HepG2 (cell line): ENCODE results near the gene ZNF396. TPM values are rescaled to one million over a fixed set of nuclear protein-coding genes. Genes with fewer than 3 reads are reported as not detected.

Experiments used
- ATF1 ChIP-seq: IDR thresholded peaks from 2 replicates; pipeline ENCODE4 v1.6.1; 2016; ENCODE audit warnings: mild to moderate bottlenecking, control low read depth
- BCL6 ChIP-seq: IDR thresholded peaks from 2 replicates; pipeline ENCODE4 v1.6.1; 2016; ENCODE audit warnings: missing genetic modification reagents, missing compliant biosample characterization
- BORCS8-MEF2B ChIP-seq: sonication (generic); formaldehyde crosslinking; IDR thresholded peaks from 2 replicates; pipeline ENCODE4 v1.8.0; 2022; ENCODE audit warnings: mild to moderate bottlenecking, missing genetic modification reagents
- GABPA ChIP-seq, 2 experiments: IDR thresholded peaks; 2 replicates each; pipeline ENCODE4 v1.6.1; 2011 to 2016; ENCODE audit warnings: low read depth in 2 of 2, low read length in 1 of 2, missing biosample characterization in 1 of 2, missing genetic modification characterization in 1 of 2
- NR1H2 ChIP-seq: sonication (generic); formaldehyde crosslinking; IDR thresholded peaks from 2 replicates; pipeline ENCODE4 v1.8.1; 2022; ENCODE audit warnings: low read depth, missing genetic modification reagents, borderline replicate concordance
- POLR2G ChIP-seq: fragments of 200-400 bp; formaldehyde crosslinking; IDR thresholded peaks from 2 replicates; pipeline ENCODE4 v1.6.1; 2018; ENCODE audit warnings: mild to moderate bottlenecking, low read depth, low read length, moderate library complexity
- RBM22 ChIP-seq: fragments of 200-400 bp; formaldehyde crosslinking; optimal IDR thresholded peaks from 2 replicates; pipeline ENCODE3; 2017; ENCODE audit warnings: mild to moderate bottlenecking, low read length, moderate library complexity
- SRSF1 ChIP-seq: fragments of 200-400 bp; formaldehyde crosslinking; optimal IDR thresholded peaks from 2 replicates; pipeline ENCODE3; 2017; ENCODE audit warnings: mild to moderate bottlenecking, low read depth, low read length, moderate library complexity
- XRCC5 ChIP-seq: fragments of 200-400 bp; formaldehyde crosslinking; optimal IDR thresholded peaks from 2 replicates; pipeline ENCODE3; 2017; ENCODE audit warnings: mild to moderate bottlenecking, low read length
- ZNF235 ChIP-seq: sonication (generic); formaldehyde crosslinking; IDR thresholded peaks from 2 replicates; pipeline ENCODE4 v1.8.1; 2023; ENCODE audit warnings: mild to moderate bottlenecking, missing genetic modification reagents, borderline replicate concordance
- ZNF30 ChIP-seq: sonication (generic); formaldehyde crosslinking; IDR thresholded peaks from 2 replicates; pipeline ENCODE4 v1.5.0; 2020; ENCODE audit warnings: mild to moderate bottlenecking, missing genetic modification reagents
- ZNF773 ChIP-seq: sonication (generic); formaldehyde crosslinking; IDR thresholded peaks from 2 replicates; pipeline ENCODE4 v1.4.0; 2020; ENCODE audit warnings: missing genetic modification reagents, borderline replicate concordance
- ZNF777 ChIP-seq: sonication (generic); formaldehyde crosslinking; IDR thresholded peaks from 2 replicates; pipeline ENCODE4 v1.4.0; 2020; ENCODE audit warnings: missing genetic modification reagents
- polyA plus RNA-seq, 8 experiments: library from polyadenylated mRNA; depleted of rRNA in 3 of 8; stranded (reverse) in 7 of 8; unstranded in 1 of 8; fragments of >200 nt; fragmentation: Illumina TruSeq in 4 of 8; extraction: Trizol in 4 of 8; gene quantifications; 2 replicates each; pipeline versions ENCODE4 v1.2.1 to v1.2.3, GENCODE V29; 2011 to 2016; ENCODE audit warnings: low read depth in 4 of 8, missing spikeins in 1 of 8, mixed read lengths in 1 of 8; ENCODE audit not compliant: insufficient read depth in 1 of 8
- total RNA-seq, 5 experiments: library from RNA; depleted of rRNA; stranded (reverse); fragments of >200 nt; fragmentation: Illumina TruSeq; extraction: Trizol; gene quantifications; 2 replicates each; pipeline ENCODE4 v1.2.3, GENCODE V29; 2016; ENCODE audit warnings: low read depth in 1 of 5
- TF ChIP-seq, protein P1 (sequence below): sonication (generic); formaldehyde crosslinking; IDR thresholded peaks from 2 replicates; pipeline ENCODE4 v1.5.1; 2020; ENCODE audit warnings: mild to moderate bottlenecking, missing genetic modification reagents, moderate library complexity
- TF ChIP-seq, protein P2 (sequence below): sonication (generic); formaldehyde crosslinking; IDR thresholded peaks from 2 replicates; pipeline ENCODE4 v1.4.0; 2020; ENCODE audit warnings: missing genetic modification reagents
- TF ChIP-seq, protein P3 (sequence below): sonication (generic); formaldehyde crosslinking; IDR thresholded peaks from 2 replicates; pipeline ENCODE4 v1.8.1; 2023; ENCODE audit warnings: mild to moderate bottlenecking, inconsistent platforms, moderate library complexity, missing genetic modification reagents, borderline replicate concordance
- TF ChIP-seq, protein P4 (sequence below): sonication (generic); formaldehyde crosslinking; IDR thresholded peaks from 2 replicates; pipeline ENCODE4 v1.5.0; 2020; ENCODE audit warnings: mild to moderate bottlenecking, missing genetic modification reagents, borderline replicate concordance

Gene ZNF396
- total and polyA plus RNA-seq, 2 of the 13 experiments (the other 11 are each of a cell fraction or from before 2014, with no cell fraction given): 0.25 to 0.75 TPM

DNA sequence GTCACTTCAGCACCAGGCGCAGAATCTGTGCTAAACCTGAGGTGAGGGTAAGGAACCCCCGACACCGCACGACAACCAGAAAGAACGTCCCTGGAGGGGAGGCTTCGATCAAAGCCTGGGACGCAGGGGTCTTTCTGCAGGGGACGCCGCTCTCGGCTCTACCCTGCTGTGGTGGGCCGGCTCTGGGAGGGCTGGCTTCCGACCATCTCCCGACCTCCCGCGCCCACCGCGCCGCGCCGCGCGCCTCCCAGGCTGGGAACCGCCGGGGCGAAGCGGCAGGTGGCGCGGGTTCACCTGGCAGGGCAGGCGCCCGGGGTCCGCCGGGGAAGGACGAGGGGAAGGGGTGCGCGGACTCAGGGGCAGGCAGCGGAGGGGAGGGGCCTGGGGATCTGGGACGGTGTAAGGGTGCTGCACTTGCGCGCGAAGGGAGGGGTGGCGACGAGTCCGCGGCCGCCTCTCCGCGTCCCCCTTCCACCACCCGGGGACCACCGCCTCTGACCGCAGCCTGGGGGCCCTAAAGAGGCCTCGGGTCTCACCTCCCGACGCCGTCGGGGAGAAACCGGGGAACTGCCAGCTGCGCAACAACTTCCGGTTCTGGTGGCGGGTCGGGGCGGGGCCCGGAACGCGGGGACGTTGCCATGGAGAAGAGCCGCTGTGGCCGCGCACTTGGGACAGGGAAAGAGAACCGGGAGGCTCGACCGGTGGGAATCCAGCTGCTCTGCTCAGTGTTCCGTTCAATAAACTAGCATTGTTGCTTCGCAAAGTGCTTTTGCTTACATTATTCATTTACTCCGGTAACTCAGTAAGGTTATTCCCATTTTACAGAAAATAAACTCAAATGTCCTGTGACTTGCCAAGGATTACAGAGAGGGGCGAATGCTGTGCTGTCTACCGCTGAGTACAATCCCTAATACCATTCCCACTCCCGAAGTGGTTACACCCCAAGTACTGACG, at the start of gene ZNF396 (continued):
- TF ChIP-seq GABPA (IDR thresholded peaks at IDR 0.05; ENCODE audit: low read depth, low read length) (peak; percentile 73), GABPA (CRISPR knock-in tag; IDR thresholded peaks at IDR 0.05; ENCODE audit: low read depth) (peak; percentile 89), XRCC5 (peak; percentile 5), BCL6 (CRISPR knock-in tag) (0 out of 2 replicates have a peak, but pooled peaks have one; percentile 45), BORCS8-MEF2B (CRISPR knock-in tag) (0 out of 2 replicates have a peak, but pooled peaks have one; percentile 35), ZNF235 (CRISPR knock-in tag) (0 out of 2 replicates have a peak, but pooled peaks have one; percentile 60), NR1H2 (CRISPR knock-in tag) (0 out of 2 replicates have a peak, but pooled peaks have one; percentile 43), SRSF1 (peak; percentile 85), ATF1 (CRISPR knock-in tag) (no peak), POLR2G (peak; percentile 43; the same call in 1 of the 2 replicates), RBM22 (peak; percentile 83), ZNF777 (CRISPR knock-in tag) (peak; percentile 100), ZNF773 (CRISPR knock-in tag) (0 out of 2 replicates have a peak, but pooled peaks have one; percentile 11), ZNF30 (0 out of 2 replicates have a peak, but pooled peaks have one; percentile 50)
- TF ChIP-seq, protein P1, sequence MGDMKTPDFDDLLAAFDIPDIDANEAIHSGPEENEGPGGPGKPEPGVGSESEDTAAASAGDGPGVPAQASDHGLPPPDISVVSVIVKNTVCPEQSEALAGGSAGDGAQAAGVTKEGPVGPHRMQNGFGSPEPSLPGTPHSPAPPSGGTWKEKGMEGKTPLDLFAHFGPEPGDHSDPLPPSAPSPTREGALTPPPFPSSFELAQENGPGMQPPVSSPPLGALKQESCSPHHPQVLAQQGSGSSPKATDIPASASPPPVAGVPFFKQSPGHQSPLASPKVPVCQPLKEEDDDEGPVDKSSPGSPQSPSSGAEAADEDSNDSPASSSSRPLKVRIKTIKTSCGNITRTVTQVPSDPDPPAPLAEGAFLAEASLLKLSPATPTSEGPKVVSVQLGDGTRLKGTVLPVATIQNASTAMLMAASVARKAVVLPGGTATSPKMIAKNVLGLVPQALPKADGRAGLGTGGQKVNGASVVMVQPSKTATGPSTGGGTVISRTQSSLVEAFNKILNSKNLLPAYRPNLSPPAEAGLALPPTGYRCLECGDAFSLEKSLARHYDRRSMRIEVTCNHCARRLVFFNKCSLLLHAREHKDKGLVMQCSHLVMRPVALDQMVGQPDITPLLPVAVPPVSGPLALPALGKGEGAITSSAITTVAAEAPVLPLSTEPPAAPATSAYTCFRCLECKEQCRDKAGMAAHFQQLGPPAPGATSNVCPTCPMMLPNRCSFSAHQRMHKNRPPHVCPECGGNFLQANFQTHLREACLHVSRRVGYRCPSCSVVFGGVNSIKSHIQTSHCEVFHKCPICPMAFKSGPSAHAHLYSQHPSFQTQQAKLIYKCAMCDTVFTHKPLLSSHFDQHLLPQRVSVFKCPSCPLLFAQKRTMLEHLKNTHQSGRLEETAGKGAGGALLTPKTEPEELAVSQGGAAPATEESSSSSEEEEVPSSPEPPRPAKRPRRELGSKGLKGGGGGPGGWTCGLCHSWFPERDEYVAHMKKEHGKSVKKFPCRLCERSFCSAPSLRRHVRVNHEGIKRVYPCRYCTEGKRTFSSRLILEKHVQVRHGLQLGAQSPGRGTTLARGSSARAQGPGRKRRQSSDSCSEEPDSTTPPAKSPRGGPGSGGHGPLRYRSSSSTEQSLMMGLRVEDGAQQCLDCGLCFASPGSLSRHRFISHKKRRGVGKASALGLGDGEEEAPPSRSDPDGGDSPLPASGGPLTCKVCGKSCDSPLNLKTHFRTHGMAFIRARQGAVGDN: peak; percentile 84
- TF ChIP-seq, protein P2, sequence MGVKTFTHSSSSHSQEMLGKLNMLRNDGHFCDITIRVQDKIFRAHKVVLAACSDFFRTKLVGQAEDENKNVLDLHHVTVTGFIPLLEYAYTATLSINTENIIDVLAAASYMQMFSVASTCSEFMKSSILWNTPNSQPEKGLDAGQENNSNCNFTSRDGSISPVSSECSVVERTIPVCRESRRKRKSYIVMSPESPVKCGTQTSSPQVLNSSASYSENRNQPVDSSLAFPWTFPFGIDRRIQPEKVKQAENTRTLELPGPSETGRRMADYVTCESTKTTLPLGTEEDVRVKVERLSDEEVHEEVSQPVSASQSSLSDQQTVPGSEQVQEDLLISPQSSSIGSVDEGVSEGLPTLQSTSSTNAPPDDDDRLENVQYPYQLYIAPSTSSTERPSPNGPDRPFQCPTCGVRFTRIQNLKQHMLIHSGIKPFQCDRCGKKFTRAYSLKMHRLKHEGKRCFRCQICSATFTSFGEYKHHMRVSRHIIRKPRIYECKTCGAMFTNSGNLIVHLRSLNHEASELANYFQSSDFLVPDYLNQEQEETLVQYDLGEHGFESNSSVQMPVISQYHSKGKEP (CRISPR knock-in tag): no peak
- TF ChIP-seq, protein P3, sequence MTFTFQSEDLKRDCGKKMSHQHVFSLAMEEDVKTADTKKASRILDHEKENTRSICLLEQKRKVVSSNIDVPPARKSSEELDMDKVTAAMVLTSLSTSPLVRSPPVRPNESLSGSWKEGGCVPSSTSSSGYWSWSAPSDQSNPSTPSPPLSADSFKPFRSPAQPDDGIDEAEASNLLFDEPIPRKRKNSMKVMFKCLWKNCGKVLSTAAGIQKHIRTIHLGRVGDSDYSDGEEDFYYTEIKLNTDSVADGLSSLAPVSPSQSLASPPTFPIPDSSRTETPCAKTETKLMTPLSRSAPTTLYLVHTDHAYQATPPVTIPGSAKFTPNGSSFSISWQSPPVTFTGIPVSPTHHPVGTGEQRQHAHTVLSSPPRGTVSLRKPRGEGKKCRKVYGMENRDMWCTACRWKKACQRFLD (CRISPR knock-in tag): peak; percentile 21; the same call in 1 of the 2 replicates
- TF ChIP-seq, protein P4, sequence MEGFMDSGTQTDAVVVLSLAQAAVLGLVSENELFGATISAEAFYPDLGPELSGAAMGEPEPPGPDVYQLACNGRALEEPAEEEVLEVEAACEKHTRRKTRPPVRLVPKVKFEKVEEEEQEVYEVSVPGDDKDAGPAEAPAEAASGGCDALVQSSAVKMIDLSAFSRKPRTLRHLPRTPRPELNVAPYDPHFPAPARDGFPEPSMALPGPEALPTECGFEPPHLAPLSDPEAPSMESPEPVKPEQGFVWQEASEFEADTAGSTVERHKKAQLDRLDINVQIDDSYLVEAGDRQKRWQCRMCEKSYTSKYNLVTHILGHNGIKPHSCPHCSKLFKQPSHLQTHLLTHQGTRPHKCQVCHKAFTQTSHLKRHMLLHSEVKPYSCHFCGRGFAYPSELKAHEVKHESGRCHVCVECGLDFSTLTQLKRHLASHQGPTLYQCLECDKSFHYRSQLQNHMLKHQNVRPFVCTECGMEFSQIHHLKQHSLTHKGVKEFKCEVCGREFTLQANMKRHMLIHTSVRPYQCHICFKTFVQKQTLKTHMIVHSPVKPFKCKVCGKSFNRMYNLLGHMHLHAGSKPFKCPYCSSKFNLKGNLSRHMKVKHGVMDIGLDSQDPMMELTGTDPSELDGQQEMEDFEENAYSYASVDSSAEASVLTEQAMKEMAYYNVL: 0 out of 2 replicates have a peak, but pooled peaks have one; percentile 34
